ENCODE measurements around the gene KLHL26. TPM values are rescaled to one million over a fixed set of nuclear protein-coding genes. Genes with fewer than 3 reads are reported as not detected.
"Not testable (repeated sequence)": the region's sequence is repeated elsewhere in the genome, so short reads cannot be mapped to it uniquely, and the experiment has no call there.

Gene KLHL26
- total RNA-seq, 1 experiment from 2014 or later, result 7.5 TPM

- no TSS peak for BruUV-seq (replicated peaks)
- no peaks in the 10 kb centered on the region for H3K9me3 Mint-ChIP-seq (ENCODE audit: low read depth, unreplicated experiment)
- CTCF ChIA-PET, result no interaction called here
- H3K36me3 Mint-ChIP-seq (ENCODE audit: insufficient read depth, unreplicated experiment), result peaks cover 20% of the 10 kb centered on the region
- H3K27ac Mint-ChIP-seq (ENCODE audit: unreplicated experiment), result no peak overlapping the region
- H3K4me1 Mint-ChIP-seq (ENCODE audit: low read depth, unreplicated experiment), result peaks cover 10% of the 10 kb centered on the region
- no peak overlapping the region for H3K4me3 Mint-ChIP-seq (ENCODE audit: low read depth, unreplicated experiment)
- intact Hi-C loops (cut with micrococcal nuclease; ENCODE audit: unreplicated experiment), result no loop called here
- no peak for DNase-seq
- no peaks in the 10 kb centered on the region for H3K27me3 Mint-ChIP-seq (ENCODE audit: unreplicated experiment)
- TF ChIP-seq, protein P1, sequence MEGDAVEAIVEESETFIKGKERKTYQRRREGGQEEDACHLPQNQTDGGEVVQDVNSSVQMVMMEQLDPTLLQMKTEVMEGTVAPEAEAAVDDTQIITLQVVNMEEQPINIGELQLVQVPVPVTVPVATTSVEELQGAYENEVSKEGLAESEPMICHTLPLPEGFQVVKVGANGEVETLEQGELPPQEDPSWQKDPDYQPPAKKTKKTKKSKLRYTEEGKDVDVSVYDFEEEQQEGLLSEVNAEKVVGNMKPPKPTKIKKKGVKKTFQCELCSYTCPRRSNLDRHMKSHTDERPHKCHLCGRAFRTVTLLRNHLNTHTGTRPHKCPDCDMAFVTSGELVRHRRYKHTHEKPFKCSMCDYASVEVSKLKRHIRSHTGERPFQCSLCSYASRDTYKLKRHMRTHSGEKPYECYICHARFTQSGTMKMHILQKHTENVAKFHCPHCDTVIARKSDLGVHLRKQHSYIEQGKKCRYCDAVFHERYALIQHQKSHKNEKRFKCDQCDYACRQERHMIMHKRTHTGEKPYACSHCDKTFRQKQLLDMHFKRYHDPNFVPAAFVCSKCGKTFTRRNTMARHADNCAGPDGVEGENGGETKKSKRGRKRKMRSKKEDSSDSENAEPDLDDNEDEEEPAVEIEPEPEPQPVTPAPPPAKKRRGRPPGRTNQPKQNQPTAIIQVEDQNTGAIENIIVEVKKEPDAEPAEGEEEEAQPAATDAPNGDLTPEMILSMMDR (IDR thresholded peaks at IDR 0.05; ENCODE audit: unreplicated experiment), result no peak
These were observed 45.0 kb upstream of the KLHL26 start for GRCh38 chr19:18591735-18592385.

- H3K27me3 Mint-ChIP-seq (ENCODE audit: unreplicated experiment); H3K4me3 Mint-ChIP-seq (ENCODE audit: low read depth, unreplicated experiment); intact Hi-C loops (cut with micrococcal nuclease; ENCODE audit: unreplicated experiment); H3K9me3 Mint-ChIP-seq (ENCODE audit: low read depth, unreplicated experiment); BruUV-seq (replicated peaks); H3K27ac Mint-ChIP-seq (ENCODE audit: unreplicated experiment); DNase-seq; H3K4me1 Mint-ChIP-seq (ENCODE audit: low read depth, unreplicated experiment): not testable (repeated sequence)
- peaks cover 20% of the 10 kb centered on the region for H3K36me3 Mint-ChIP-seq (ENCODE audit: insufficient read depth, unreplicated experiment)
- CTCF ChIA-PET, result interaction anchor here (0.7 kb wide), 1 partner anchor 261 kb away, joined by 3 read pairs; no protein-coding TSS in a partner anchor
These were observed 44.1 kb upstream of the KLHL26 start for GRCh38 chr19:18592732-18593131.

GRCh38 chr19:18593367-18594095 lies 43.3 kb upstream of the KLHL26 start:
- BruUV-seq (replicated peaks), result no TSS peak
- no peak for DNase-seq
- intact Hi-C loops (cut with micrococcal nuclease; ENCODE audit: unreplicated experiment), result no loop called here
- Mint-ChIP-seq H3K27ac (ENCODE audit: unreplicated experiment) (no peak overlapping the region), H3K9me3 (ENCODE audit: low read depth, unreplicated experiment) (no peaks in the 10 kb centered on the region), H3K27me3 (ENCODE audit: unreplicated experiment) (no peaks in the 10 kb centered on the region), H3K36me3 (ENCODE audit: insufficient read depth, unreplicated experiment) (peaks cover 20% of the 10 kb centered on the region), H3K4me1 (ENCODE audit: low read depth, unreplicated experiment) (peaks cover 10% of the 10 kb centered on the region), H3K4me3 (ENCODE audit: low read depth, unreplicated experiment) (peak overlapping the region; percentile 63)
- CTCF ChIA-PET, result interaction anchor here (0.7 to 1.0 kb wide), 2 partner anchors 253 to 280 kb away, joined by 4 read pairs; no protein-coding TSS in a partner anchor
- TF ChIP-seq, protein P1 (IDR thresholded peaks at IDR 0.05; ENCODE audit: unreplicated experiment), result no peak

DNA sequence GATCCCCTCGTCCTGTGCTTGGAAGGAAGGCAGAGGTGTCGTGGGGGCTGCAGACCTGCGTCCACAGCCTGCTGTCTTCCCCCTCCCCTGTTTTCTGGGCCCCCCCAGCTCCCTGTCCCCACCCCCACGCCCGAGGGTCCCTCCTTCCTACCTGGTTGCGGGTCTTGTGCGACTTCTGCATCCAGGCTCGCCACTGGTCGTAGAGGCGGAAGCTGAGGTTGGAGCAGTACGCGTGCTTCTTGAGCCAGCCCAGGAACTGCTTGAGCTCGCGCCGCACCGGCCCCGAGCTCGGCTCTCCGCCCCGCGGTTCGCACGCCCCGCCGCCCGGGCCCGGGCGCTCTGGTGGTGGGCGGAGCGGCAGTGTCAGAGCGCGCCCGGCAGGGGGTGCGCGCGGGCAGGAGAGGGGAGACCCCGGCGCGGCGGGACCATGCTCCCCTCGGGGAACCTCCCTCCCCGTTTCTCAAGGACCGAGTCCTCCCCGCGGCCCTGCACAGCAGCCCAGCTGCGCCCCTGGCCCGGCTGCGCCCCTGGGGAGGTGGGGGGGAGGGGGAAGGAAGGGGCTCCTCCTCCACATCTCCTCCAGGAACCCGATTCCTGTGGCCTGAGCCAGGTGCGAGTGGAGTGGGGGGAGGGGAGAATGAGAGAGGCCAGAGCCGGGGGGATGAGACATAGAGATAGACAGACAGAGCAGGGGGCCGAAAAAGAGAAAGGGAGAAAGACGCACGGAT lies 42.6 kb upstream of the KLHL26 start:
- CTCF ChIA-PET, result interaction anchor here (0.7 to 1.0 kb wide), 3 partner anchors 25 to 279 kb away, joined by 4 read pairs; no protein-coding TSS in a partner anchor
- Mint-ChIP-seq H3K27ac (ENCODE audit: unreplicated experiment) (no peak overlapping the region), H3K36me3 (ENCODE audit: insufficient read depth, unreplicated experiment) (peaks cover 13% of the 10 kb centered on the region), H3K4me1 (ENCODE audit: low read depth, unreplicated experiment) (peaks cover 10% of the 10 kb centered on the region), H3K27me3 (ENCODE audit: unreplicated experiment) (no peaks in the 10 kb centered on the region), H3K9me3 (ENCODE audit: low read depth, unreplicated experiment) (no peaks in the 10 kb centered on the region), H3K4me3 (ENCODE audit: low read depth, unreplicated experiment) (peak overlapping the region; percentile 63)
- TF ChIP-seq, protein P1 (IDR thresholded peaks at IDR 0.05; ENCODE audit: unreplicated experiment), result peak; percentile 67
- peak; percentile 71 for DNase-seq
- no TSS peak for BruUV-seq (replicated peaks)
- intact Hi-C loops (cut with micrococcal nuclease; ENCODE audit: unreplicated experiment), result no loop called here

Data from Calu3 (cell line).